NOMO-1 (cell line): Measurements from ENCODE around the gene DCST1.
A peak's percentile ranks its signal among the peaks of the same experiment; 100 is the strongest.

Experiments
- DNase-seq, 2 experiments: peaks; one replicate each; lab custom pipeline; 2025; ENCODE audit not compliant: unreplicated experiment in 2 of 2; lab: John Stamatoyannopoulos, UW

Gene DCST1

GRCh38 chr1:155070158-155070621, 36.6 kb downstream of the DCST1 start:
- no peak for DNase-seq

DNA sequence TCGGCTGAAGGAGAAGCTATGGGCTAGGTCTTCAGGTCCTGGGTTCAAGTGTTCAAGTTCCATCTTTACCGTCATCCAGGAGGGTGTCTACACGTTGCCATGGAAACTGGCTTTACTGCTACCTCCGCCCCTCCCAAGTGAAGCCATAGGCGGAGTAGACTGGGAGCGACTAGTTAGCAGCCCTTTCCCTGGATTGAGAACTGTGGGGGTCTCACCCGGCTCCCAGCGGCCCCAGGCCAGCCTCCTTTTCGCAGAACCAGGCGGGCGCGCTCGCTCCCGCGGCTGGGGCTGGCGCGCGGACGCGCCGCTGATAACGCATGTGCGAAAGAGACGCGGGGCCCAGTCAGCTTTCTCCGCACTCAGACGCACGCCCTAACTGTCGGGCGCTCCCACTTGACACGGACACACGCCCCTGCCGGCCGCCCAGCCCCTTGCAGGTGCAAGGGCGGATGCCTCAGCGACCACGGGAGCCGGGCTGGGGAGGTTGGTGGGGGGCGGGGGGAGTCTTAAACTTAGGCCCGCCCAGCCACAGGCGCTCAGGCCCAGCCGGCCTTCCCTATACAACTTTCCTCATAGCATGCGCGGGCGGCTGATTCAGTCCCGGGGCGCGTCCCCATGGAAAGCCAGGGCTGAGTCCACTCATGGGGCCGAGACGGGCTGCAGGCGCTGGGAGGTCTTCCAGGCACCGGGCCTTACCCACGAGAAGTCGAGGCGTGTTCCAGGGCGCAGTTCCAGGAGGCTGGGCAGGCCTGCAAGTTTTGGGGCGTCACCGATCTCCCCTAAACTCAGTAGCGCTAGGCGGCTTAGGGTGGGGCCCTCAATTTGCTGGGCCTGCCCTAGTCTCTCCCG, 37.3 kb downstream of the DCST1 start:
- DNase-seq, result peak; percentile 77 to 83

DNA sequence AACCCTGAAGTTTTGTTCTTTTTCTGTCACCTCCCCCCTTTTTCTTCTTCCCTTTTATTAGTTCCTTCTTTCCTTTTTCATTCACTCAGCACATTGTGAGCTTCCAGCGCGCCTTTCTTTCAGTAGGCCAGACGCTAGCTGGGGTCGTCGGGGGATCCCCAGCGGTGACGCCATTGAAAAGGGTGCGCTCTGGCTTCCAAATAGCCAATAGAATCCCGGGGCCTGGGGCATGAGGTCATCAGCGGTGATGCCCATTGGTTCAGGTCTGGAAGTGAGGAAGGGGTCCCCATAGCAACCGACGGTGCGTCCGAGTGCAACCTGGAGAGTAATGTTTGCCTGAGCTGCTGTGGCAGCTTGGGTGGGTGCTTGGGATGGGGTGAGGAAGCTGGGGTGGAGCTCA, 38.1 kb downstream of the DCST1 start:
- DNase-seq, result peak in 1 of 2 experiments; percentile 24

GRCh38 chr1:155072531-155073289, 39.1 kb downstream of the DCST1 start:
- DNase-seq, result no peak

- no peak for DNase-seq
These were observed 40.0 kb downstream of the DCST1 start for GRCh38 chr1:155073377-155074242.

GRCh38 chr1:155075535-155075934, 41.9 kb downstream of the DCST1 start:
- no peak for DNase-seq

DNA sequence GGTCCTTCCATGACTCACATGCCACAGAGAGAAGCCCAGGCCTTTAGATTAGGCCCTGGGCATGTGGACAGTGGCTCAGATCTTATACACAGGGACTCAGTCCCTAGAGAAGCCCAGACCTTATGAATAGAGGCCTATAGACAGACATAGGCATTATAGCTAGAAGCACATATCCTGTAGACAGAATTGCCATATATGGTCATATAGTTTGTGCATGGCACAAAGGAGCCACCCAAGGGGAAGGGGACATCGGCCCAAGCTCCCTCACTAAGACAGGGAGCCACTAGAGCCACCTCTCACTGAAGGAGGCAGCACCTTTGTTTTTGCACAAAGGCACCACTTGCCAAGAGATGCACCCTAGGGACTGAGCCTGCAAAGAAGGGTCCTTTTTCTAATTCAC, 42.7 kb downstream of the DCST1 start:
- DNase-seq, result no peak

- no peak for DNase-seq
These were observed 43.7 kb downstream of the DCST1 start for GRCh38 chr1:155077346-155077745.

- DNase-seq, result no peak
These were observed 44.3 kb downstream of the DCST1 start for GRCh38 chr1:155077758-155078445.

DNA sequence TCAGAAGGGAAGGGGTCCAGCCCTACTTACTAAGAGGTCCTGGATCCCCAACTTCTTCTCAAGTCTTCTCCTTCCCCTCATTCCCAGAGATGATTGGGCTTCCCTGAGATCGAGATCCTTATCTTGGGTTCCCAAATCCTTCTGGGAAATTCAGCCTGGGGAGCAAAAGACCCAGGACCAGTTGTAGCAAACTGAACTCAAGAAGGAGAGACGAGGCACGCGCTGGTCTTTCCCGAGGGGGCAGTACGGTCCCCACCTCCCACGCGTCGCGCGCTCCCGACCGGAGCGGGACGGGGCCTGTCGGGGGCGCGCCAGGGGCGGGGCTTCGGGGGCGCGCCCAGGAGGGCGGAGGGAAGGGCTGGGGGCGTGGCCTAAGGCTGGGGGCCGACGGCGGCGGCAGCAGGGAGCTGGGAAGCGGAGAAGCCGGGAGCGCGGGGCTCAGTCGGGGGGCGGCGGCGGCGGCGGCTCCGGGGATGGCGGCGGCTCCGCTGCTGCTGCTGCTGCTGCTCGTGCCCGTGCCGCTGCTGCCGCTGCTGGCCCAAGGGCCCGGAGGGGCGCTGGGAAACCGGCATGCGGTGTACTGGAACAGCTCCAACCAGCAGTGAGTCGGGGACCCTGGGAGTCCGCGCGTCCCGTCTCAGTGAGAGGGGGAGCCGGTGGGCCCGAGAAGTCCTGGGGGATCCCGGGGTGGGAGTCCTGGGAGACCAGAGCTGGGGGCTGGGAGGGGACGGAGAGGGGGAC, 45.0 kb downstream of the DCST1 start, which contains the start of gene EFNA3:
Gene EFNA3 (plus strand): TSS at position 369 of the 741 bp plus-strand sequence. CDS start 105 bp downstream, at position 474.
- no peak for DNase-seq

GRCh38 chr1:155079210-155079486, 45.5 kb downstream of the DCST1 start:
- DNase-seq, result no peak

DNA sequence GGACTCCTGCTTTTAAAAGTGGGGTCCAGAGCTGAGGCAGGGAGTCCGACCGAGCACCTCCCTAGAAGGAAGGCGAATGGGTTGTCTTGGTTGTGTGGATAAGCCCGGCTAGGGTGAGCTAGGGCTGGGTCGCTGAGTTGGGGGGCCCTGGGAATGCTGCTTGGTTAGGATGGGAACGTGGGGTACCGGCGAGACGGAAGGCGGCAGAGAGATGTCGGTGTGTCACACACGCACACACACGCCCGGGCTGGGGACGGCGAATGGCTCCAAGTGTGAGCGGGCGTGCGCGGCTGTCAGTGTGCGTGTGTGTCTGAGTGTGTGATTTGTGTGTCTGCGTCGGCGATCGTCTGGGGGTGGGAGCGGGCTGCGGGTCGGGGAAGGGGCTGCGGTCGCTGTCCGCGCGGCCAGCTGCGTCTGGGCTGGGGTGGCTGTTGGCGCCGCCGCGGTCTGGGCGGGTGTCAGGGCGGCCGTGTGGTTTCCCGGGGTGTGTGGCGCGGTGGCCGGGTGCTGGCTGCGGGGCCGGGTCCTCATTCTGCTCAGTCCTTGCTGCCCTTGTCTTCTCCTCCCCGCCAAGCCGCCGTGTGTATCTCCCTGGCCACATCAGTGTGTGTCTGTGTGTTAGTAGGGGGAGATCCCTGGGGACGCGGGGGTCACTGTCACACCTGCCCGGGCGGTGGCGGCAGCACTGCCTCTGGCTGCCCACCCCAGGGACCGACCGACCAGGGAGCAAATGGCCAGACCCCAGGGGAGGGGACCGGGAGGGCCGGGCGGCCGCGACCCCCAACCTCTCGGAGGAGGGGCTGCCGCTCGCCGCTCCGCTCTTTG, 46.1 kb downstream of the DCST1 start:
- no peak for DNase-seq

- no peak for DNase-seq
These were observed 46.9 kb downstream of the DCST1 start for GRCh38 chr1:155080312-155081228.

DNA sequence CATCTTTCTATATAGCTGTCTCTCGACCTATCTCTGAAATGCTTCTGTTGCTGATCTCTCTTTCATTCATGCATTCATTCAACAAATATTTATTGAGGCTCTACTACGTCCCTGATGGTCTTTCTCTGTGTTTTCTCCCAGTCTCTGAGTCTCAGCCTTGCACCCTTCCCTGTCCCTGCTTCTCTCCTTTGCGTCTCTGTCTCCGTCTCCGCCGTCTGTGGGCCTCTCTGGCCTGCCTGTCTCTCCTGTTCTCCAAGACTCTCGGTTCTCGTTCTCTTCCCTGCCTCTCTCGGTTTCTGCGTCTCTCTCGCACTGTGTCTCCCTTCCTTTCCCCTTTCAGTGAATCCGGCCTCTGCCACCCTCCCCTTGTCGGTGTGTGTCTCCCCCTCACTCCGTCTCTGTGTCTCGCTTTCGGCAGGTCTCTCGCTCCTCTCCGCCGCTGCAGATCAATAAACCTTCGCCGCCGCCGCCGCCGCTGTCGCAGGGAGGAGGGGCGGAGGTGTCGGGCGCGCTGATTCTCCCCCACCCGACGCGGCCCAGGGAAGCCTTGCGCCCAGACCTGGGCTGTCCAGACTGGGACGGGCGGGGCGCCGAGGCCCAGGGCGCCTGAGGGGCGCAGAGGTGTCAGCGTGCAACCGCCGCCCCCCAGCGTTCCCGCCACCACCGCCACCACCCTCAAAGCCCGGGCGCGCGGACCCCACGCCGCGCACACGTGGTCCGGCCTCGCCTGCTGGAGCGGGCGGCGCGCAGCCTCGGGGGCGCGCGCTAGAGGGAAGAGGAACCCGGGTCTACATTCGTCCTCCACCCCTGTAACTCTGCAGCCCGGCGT, 48.1 kb downstream of the DCST1 start:
- DNase-seq, result peak; percentile 20 to 26

DNA sequence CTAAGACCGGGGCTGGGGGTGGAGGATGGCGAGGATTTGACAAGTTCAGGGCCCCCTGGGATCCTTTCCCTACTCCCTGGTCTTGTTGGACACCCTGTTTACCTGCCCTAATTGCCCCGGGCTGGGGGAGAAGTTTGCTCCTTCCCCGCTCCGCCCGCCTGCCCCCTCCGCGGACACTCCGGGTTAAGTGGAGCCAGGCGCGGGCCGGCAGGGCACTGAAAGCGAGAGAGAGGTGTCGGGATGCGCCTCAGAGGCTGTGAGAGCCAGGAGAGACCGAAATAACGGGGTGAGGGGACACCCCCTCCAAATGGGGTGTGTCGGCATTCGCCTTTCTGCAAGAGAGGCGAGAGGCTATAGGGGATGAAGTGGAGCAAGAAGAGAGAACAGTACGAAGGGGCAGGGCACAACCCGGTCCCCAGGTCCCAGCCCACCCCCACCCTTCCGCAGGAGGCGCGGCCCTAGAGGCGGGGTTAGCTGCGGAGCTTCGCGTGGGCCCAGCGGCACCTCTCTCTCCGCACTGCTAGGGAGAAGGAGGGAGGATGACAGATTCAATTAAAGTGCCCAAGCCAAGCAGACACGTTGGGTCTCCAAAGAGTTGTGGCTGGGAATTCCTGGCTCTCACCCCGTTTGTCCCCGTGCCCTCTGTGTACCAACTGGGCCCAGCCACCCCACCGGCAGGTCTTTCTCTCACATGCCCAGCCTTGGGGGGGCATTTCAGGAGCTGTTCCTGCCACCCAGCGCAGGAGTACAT, 48.9 kb downstream of the DCST1 start:
- DNase-seq, result no peak

DNA sequence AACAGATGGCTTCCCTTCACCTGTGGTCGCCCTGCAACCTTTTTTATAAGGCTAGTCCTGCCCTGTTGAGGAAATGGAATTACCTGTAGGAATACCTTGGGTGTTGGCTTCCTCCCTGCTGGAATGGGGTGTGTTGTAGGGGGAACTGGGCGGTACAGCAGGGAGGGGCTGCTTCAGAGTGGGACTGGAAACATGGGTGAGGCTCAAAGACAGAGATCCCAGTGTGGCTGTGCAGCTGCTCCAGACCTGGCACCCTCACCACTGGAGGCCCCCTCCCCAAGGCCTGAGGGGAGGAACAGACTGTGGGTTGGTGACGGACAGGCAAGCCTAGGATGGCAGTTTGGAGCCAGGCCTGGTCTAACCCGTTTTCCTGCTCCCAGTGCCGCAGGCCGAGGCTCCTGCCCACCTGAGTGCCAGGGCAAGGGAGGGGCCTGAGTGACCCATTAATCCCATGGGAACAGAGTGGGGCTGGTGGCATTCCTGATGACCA, 49.5 kb downstream of the DCST1 start:
- no peak for DNase-seq
